ENCODE results near the gene CTNND2.

Gene CTNND2

DNA sequence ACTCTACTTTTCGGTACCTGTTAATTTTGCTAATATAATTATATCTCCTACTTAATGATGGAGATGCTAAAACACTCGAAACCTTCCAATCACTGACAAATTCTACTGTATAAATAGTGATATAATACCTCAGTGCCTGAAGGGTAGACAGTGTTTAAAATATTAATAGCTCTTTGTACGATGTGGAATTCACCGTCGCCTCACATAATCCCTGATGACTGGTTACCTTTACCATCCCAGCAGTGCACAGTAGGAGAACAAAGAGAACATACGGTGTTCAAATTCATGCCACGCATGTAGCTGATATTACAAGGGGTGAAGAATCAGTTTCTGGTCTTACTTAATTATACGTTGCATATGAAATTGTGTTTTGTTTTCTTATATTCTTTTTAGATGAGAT is 506.7 kb downstream of the CTNND2 start:
- TF ChIP-seq, protein P1, sequence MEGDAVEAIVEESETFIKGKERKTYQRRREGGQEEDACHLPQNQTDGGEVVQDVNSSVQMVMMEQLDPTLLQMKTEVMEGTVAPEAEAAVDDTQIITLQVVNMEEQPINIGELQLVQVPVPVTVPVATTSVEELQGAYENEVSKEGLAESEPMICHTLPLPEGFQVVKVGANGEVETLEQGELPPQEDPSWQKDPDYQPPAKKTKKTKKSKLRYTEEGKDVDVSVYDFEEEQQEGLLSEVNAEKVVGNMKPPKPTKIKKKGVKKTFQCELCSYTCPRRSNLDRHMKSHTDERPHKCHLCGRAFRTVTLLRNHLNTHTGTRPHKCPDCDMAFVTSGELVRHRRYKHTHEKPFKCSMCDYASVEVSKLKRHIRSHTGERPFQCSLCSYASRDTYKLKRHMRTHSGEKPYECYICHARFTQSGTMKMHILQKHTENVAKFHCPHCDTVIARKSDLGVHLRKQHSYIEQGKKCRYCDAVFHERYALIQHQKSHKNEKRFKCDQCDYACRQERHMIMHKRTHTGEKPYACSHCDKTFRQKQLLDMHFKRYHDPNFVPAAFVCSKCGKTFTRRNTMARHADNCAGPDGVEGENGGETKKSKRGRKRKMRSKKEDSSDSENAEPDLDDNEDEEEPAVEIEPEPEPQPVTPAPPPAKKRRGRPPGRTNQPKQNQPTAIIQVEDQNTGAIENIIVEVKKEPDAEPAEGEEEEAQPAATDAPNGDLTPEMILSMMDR (IDR thresholded peaks at IDR 0.05; ENCODE audit: insufficient read depth, low read length, poor library complexity, severe bottlenecking) = no peak

DNA sequence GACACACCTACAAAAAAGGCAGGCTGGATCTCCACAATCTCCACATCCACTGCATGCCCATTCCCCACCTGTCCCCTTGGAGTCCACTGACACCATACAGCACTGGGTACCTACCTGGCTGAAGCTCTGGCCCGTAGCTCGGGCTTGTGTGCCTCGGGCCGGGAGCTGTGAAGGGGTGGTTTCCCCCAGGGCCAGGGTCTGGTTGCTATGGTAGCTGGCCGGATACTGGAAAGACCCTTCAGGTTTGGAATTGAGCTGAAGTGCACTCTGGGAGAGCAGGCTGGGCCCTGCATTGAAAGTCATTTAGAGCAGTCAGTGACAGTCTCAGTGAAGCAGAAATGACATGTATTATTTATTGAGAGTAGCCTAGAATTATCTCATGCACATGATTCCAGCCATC is 507.3 kb downstream of the CTNND2 start:
- Histone ChIP-seq H3K4me3 (replicated peaks; ENCODE audit: low read depth, low read length) (no peak overlapping the region), H3K36me3 (ENCODE audit: control insufficient read depth, insufficient read depth, low read length) (no peaks in the 10 kb centered on the region), H3K27me3 (replicated peaks; ENCODE audit: control insufficient read depth, insufficient read depth, low read length) (no peaks in the 10 kb centered on the region)
- DNase-seq (ENCODE audit: extremely low read depth, insufficient read length) = no peak
- TF ChIP-seq, protein P1 (IDR thresholded peaks at IDR 0.05; ENCODE audit: insufficient read depth, low read length, poor library complexity, severe bottlenecking) = no peak

More for the DNA sequence above, 506.7 kb downstream of the CTNND2 start:
- H3K36me3 ChIP-seq (ENCODE audit: control insufficient read depth, insufficient read depth, low read length) = no peaks in the 10 kb centered on the region
- no peak overlapping the region for H3K4me3 ChIP-seq (replicated peaks; ENCODE audit: low read depth, low read length)
- no peak for DNase-seq (ENCODE audit: extremely low read depth, insufficient read length)
- no peaks in the 10 kb centered on the region for H3K27me3 ChIP-seq (replicated peaks; ENCODE audit: control insufficient read depth, insufficient read depth, low read length)

DNA sequence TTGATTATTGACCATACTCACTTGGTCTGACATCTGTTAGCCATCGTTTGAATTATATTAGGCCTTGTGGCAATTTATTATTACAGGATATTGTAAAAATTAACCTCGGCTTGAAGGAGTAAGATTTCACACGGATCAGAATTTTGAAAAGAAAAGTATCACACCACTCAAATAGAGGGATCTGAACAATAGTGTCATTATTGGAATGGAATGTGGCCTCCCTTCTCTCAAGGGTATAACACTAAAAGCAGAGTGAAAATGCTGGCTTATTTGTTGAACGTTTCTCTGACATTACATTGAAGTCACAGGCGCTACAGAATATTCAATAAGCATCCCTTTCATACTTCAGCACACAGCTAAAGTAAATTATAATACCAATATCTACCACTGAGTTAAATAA is 509.3 kb downstream of the CTNND2 start:
- Histone ChIP-seq H3K27me3 (replicated peaks; ENCODE audit: control insufficient read depth, insufficient read depth, low read length) (no peaks in the 10 kb centered on the region), H3K36me3 (ENCODE audit: control insufficient read depth, insufficient read depth, low read length) (no peaks in the 10 kb centered on the region), H3K4me3 (replicated peaks; ENCODE audit: low read depth, low read length) (no peak overlapping the region)
- TF ChIP-seq, protein P1 (IDR thresholded peaks at IDR 0.05; ENCODE audit: insufficient read depth, low read length, poor library complexity, severe bottlenecking) = no peak
- no peak for DNase-seq (ENCODE audit: extremely low read depth, insufficient read length)

DNA sequence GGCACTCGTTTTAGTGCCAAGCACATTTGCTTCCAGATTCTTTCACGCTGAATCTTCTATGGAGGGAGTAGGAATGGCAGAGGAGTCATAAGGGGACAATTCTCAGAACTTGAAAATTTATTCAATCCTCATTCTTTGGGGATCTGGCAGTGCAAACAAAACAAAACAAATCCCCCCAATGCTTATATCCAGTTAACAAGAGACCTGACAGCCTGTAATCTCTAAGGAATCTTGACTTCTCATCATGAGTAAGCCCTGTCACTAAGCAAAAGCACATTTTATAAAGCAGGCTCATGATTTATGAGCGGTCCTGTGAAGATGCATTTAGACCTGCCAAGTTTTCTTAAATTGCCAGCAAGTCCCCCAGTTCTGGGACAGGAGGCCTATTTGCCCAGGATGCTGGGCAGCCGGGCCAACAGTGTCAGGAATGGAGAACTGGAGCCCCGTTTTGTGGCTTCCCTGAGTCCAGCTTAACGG is 513.9 kb downstream of the CTNND2 start:
- no peaks in the 10 kb centered on the region for H3K36me3 ChIP-seq (ENCODE audit: control insufficient read depth, insufficient read depth, low read length)
- H3K4me3 ChIP-seq (replicated peaks; ENCODE audit: low read depth, low read length) = no peak overlapping the region
- no peaks in the 10 kb centered on the region for H3K27me3 ChIP-seq (replicated peaks; ENCODE audit: control insufficient read depth, insufficient read depth, low read length)
- no peak for DNase-seq (ENCODE audit: extremely low read depth, insufficient read length)
- TF ChIP-seq, protein P1 (IDR thresholded peaks at IDR 0.05; ENCODE audit: insufficient read depth, low read length, poor library complexity, severe bottlenecking) = no peak

DNA sequence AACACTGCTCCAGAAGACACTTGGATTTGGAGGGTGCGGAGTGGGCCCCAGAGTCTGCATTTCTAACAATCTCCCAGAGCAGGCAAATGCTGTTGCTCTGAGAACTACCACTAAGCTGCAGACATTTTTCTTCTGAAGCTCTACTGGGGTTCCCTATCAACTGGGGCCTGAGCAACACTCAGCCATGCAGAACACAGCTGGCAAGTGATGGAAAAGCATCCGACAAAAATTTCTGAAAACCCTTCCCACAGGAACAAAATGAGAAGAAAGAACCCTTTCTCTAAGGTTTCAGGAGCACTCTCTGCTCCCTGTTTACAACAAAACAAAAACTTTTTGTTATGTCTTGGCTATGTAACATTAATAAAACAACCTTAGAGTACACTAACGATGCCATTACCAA is 516.9 kb downstream of the CTNND2 start:
- Histone ChIP-seq H3K4me3 (replicated peaks; ENCODE audit: low read depth, low read length) (no peak overlapping the region), H3K36me3 (ENCODE audit: control insufficient read depth, insufficient read depth, low read length) (no peaks in the 10 kb centered on the region), H3K27me3 (replicated peaks; ENCODE audit: control insufficient read depth, insufficient read depth, low read length) (no peaks in the 10 kb centered on the region; the same call in 1 of the 2 replicates)
- TF ChIP-seq, protein P1 (IDR thresholded peaks at IDR 0.05; ENCODE audit: insufficient read depth, low read length, poor library complexity, severe bottlenecking) = no peak
- DNase-seq (ENCODE audit: extremely low read depth, insufficient read length) = no peak

DNA sequence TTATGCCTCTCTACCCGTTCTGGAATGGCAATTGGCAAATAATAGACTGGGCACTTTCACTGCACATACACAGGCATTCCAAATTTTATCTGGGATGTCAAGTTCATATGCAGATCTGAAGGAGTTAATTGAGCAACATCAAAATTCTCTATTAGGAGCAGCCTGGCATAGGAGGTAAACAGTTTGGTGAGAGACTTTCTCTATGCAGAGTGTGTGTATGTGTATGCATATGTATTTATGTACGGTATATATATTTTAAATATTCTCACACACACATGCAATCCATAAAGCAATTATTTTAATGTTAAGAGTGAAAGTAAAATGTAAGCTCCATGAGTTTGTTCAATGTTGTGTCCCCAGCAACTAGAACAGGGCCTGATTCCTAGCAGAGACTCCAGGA is 517.8 kb downstream of the CTNND2 start:
- no peaks in the 10 kb centered on the region for H3K36me3 ChIP-seq (ENCODE audit: control insufficient read depth, insufficient read depth, low read length)
- no peak for DNase-seq (ENCODE audit: extremely low read depth, insufficient read length)
- no peaks in the 10 kb centered on the region; the same call in 1 of the 2 replicates for H3K27me3 ChIP-seq (replicated peaks; ENCODE audit: control insufficient read depth, insufficient read depth, low read length)
- TF ChIP-seq, protein P1 (IDR thresholded peaks at IDR 0.05; ENCODE audit: insufficient read depth, low read length, poor library complexity, severe bottlenecking) = no peak
- H3K4me3 ChIP-seq (replicated peaks; ENCODE audit: low read depth, low read length) = no peak overlapping the region
